Caco-2 (cell line): ENCODE data around the gene MAD1L1. TPM values are rescaled to one million over a fixed set of nuclear protein-coding genes. Genes with fewer than 3 reads are reported as not detected.

Experiments used
- BruUV-seq: library from RNA; stranded (reverse); fragments of 400-500 nt; replicated peaks from 2 replicates; lab custom pipeline; 2021; lab: Mats Ljungman, UMichigan
- CTCF ChIA-PET: fragments of 300-600 bp; sonication (Branson Sonifier 250); formaldehyde crosslinking; loops from one replicate; lab custom pipeline; 2022; ENCODE audit warnings: antibody characterized with exemption; lab: Charles Lee
- POLR2A ChIA-PET: fragments of 300-600 bp; sonication (Branson Sonifier 250); formaldehyde crosslinking; loops from one replicate; lab custom pipeline; 2022; ENCODE audit warnings: antibody characterized with exemption; lab: Charles Lee
- DNase-seq, 2 experiments: peaks; one replicate each; pipeline versions ENCODE4 v3.0.0 to v3.0.0-alpha.2; 2020 to 2022
- H3K27me3 ChIP-seq: replicated peaks from 2 replicates; pipeline ENCODE4 v1.6.0; 2011; ENCODE audit warnings: low read length; ENCODE audit not compliant: control insufficient read depth, insufficient read depth
- H3K36me3 ChIP-seq: 2 replicates; pipeline ENCODE4 v1.5.1; 2011; ENCODE audit warnings: low read length; ENCODE audit not compliant: control insufficient read depth, insufficient read depth
- H3K4me1 ChIP-seq: fragments of 250-450 bp; sonication (Bioruptor Pico); 2 replicates; pipeline ENCODE4 v1.5.1; 2020; ENCODE audit warnings: mild to moderate bottlenecking
- H3K4me3 ChIP-seq: 2 replicates; pipeline ENCODE4 v1.5.1; 2011; ENCODE audit warnings: low read depth, mild to moderate bottlenecking, control low read depth, low read length
- H3K9me3 ChIP-seq: fragments of 250-450 bp; sonication (Bioruptor Pico); 2 replicates; pipeline ENCODE4 v1.5.1; 2020; ENCODE audit warnings: mild to moderate bottlenecking, moderate library complexity
- H3K27ac Mint-ChIP-seq: one replicate; pipeline ENCODE4 v1.8.0; 2022; ENCODE audit warnings: mixed read lengths; ENCODE audit not compliant: unreplicated experiment
- H3K27me3 Mint-ChIP-seq: one replicate; pipeline ENCODE4 v1.8.0; 2022; ENCODE audit warnings: mixed read lengths; ENCODE audit not compliant: insufficient read depth, unreplicated experiment
- H3K36me3 Mint-ChIP-seq: one replicate; pipeline ENCODE4 v1.8.0; 2022; ENCODE audit warnings: mild to moderate bottlenecking, mixed read lengths; ENCODE audit not compliant: insufficient read depth, unreplicated experiment
- H3K4me1 Mint-ChIP-seq: one replicate; pipeline ENCODE4 v1.8.0; 2022; ENCODE audit warnings: low read depth, mixed read lengths; ENCODE audit not compliant: unreplicated experiment
- H3K4me3 Mint-ChIP-seq: one replicate; pipeline ENCODE4 v1.8.0; 2022; ENCODE audit warnings: mild to moderate bottlenecking, moderate library complexity, mixed read lengths; ENCODE audit not compliant: unreplicated experiment
- H3K9me3 Mint-ChIP-seq: one replicate; pipeline ENCODE4 v1.8.0; 2022; ENCODE audit warnings: mixed read lengths; ENCODE audit not compliant: unreplicated experiment
- intact Hi-C: fragments of 100-400 bp; cut with micrococcal nuclease; formaldehyde crosslinking; loops from one replicate; pipeline ENCODE4 v1.10.0; 2022; ENCODE audit not compliant: unreplicated experiment
- total RNA-seq: library from RNA; stranded (reverse); gene quantifications from 2 replicates; pipeline ENCODE4 v1.2.3, GENCODE V29; 2022
- TF ChIP-seq, protein P1 (sequence below), 2 experiments: fragments of 200-600 bp in 1 of 2; IDR thresholded peaks; 1 replicate in 1 of 2; 2 replicates in 1 of 2; pipeline versions ENCODE4 v1.5.1 to v1.8.0; 2011 to 2022; ENCODE audit warnings: antibody characterized with exemption in 1 of 2, control low read depth in 1 of 2, inconsistent platforms in 1 of 2, low read depth in 1 of 2, low read length in 1 of 2, mild to moderate bottlenecking in 1 of 2, moderate library complexity in 1 of 2; ENCODE audit not compliant: insufficient read depth in 1 of 2, severe bottlenecking in 1 of 2, unreplicated experiment in 1 of 2

The MAD1L1 gene
- total RNA-seq, 1 experiment from 2014 or later, result 58.6 TPM

DNA sequence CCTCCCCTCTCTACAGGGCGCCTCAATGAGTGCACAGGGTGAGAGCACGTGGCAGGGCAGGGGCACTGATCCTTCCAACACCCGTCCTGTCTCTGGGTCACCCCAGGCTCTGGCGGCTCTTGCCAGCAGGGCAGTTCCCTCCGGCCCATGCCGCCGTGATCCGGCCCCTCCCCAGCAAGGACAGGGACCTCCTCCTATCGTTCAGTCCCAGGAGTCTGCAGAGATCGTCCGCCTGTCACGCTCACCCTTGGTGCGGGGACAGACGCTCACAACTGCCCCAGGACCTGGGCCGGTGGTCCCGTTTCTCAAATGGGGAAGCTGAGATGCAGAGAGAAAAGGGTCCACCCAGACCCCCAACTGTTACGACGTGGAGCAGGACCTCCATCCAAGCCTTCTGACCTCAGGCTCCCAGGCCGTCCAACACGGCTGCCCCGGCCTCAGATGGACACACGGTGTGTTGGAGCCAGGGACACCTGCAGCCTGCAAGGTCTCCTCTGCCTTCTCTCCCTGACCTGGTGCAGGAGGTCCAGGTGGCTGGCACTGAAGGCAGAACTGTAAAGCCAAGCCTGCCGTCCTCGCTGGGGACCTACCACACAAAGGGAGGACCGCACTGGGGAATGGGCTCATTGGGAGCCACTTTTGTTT, 313.7 kb downstream of the MAD1L1 start:
- ChIA-PET CTCF (no interaction called here), POLR2A (no interaction called here)
- Mint-ChIP-seq H3K27ac (no peak overlapping the region), H3K4me3 (no peak overlapping the region), H3K27me3 (no peaks in the 10 kb centered on the region), H3K4me1 (no peaks in the 10 kb centered on the region), H3K36me3 (peaks cover 5% of the 10 kb centered on the region), H3K9me3 (no peaks in the 10 kb centered on the region)
- no peaks in the 10 kb centered on the region for H3K27me3 ChIP-seq
- TF ChIP-seq, protein P1, sequence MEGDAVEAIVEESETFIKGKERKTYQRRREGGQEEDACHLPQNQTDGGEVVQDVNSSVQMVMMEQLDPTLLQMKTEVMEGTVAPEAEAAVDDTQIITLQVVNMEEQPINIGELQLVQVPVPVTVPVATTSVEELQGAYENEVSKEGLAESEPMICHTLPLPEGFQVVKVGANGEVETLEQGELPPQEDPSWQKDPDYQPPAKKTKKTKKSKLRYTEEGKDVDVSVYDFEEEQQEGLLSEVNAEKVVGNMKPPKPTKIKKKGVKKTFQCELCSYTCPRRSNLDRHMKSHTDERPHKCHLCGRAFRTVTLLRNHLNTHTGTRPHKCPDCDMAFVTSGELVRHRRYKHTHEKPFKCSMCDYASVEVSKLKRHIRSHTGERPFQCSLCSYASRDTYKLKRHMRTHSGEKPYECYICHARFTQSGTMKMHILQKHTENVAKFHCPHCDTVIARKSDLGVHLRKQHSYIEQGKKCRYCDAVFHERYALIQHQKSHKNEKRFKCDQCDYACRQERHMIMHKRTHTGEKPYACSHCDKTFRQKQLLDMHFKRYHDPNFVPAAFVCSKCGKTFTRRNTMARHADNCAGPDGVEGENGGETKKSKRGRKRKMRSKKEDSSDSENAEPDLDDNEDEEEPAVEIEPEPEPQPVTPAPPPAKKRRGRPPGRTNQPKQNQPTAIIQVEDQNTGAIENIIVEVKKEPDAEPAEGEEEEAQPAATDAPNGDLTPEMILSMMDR (IDR thresholded peaks at IDR 0.05; ENCODE audit: insufficient read depth in 1 of 2, low read depth in 1 of 2, low read length in 1 of 2, severe bottlenecking in 1 of 2, unreplicated experiment in 1 of 2), result no peak
- H3K4me1 ChIP-seq, result no peaks in the 10 kb centered on the region
- intact Hi-C loops, result no loop called here
- no TSS peak for BruUV-seq
- no peak overlapping the region for H3K4me3 ChIP-seq
- H3K36me3 ChIP-seq, result no peaks in the 10 kb centered on the region; the same call in none of the 2 replicates
- DNase-seq, result no peak
- no peaks in the 10 kb centered on the region for H3K9me3 ChIP-seq

DNA sequence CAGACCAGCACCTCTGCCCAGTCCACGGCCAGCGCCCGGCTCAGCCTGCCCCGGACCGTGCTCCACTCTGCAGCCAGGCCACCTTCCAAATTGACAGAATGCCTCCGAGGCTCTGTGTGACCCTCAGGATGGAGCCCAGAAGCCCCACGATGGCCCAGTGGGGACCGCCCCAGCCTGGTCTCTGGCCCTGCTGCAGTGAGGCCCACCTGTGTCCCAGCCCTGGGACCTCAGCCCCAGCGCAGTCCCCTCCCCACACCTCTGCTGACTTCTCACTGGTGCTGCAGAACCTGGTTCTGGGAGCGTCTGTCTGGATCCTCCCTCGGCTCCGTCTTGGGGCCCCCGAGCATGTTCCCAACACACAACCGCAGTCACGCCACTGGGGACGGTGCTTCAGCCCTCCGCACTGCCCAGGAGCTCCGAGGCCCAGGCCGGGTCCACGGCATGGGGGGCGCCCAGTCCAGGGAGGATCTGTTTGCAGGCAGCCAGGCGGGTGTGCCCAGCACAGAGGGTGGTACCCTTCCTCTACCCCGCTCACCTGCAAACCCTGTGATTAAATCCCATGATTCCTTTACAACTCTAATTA, 314.6 kb downstream of the MAD1L1 start:
- CTCF ChIA-PET, result no interaction called here
- H3K4me3 Mint-ChIP-seq, result no peak overlapping the region

DNA sequence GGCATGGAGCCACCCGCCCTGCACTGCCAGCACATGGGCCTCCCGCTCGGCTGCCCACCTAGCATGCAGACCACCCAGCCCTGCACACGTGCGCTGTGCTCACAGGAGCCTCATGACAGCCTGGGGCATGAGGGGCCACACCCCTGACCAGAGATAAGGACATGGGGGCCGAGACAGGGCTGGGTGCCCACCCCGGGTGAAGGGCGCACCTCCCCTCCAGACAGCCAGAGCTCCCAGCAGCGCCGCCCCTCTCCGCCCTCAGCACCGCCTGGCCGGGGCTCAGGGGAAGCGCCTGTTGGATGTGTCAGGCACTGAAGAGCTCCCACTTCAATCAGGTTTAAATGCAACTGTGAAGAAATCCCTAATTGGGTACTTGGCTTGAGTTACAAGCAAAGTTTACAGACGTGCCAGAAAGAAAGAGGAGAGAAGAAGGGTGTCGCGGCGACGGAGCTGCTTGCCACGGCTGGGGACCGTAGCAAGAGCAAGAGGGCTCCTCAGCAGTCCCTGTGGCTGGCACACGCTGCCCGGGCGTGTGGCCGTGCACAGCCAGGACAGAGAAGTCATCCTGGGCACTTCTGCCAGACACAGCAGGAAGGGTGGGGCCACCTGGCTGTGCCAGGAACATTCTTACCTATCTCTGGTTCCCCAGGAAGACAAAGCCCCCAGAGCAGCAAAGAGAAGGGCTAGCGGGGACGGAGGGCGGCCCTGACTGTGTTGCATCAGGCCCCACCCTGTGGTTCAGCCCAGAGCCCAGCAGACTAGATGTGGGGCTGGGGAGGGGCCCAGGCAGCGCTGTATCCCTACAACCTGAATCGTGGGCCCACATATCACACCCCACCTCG, 315.3 kb downstream of the MAD1L1 start:
- Histone ChIP-seq H3K36me3 (no peaks in the 10 kb centered on the region; the same call in none of the 2 replicates), H3K4me3 (no peak overlapping the region), H3K4me1 (no peaks in the 10 kb centered on the region), H3K9me3 (no peaks in the 10 kb centered on the region), H3K27me3 (no peaks in the 10 kb centered on the region)
- H3K27me3 Mint-ChIP-seq, result no peaks in the 10 kb centered on the region
- intact Hi-C loops, result no loop called here
- BruUV-seq, result no TSS peak
- TF ChIP-seq, protein P1 (IDR thresholded peaks at IDR 0.05; ENCODE audit: insufficient read depth in 1 of 2, low read depth in 1 of 2, low read length in 1 of 2, severe bottlenecking in 1 of 2, unreplicated experiment in 1 of 2), result no peak
- no peak overlapping the region for H3K27ac Mint-ChIP-seq
- H3K9me3 Mint-ChIP-seq, result no peaks in the 10 kb centered on the region
- ChIA-PET POLR2A (no interaction called here), CTCF (no interaction called here)
- H3K4me3 Mint-ChIP-seq, result no peak overlapping the region
- H3K36me3 Mint-ChIP-seq, result peaks cover 13% of the 10 kb centered on the region
- no peaks in the 10 kb centered on the region for H3K4me1 Mint-ChIP-seq
- DNase-seq, result no peak

More for the DNA sequence above, 314.6 kb downstream of the MAD1L1 start:
- POLR2A ChIA-PET, result no interaction called here
- Histone ChIP-seq H3K36me3 (no peaks in the 10 kb centered on the region; the same call in none of the 2 replicates), H3K4me3 (no peak overlapping the region), H3K27me3 (no peaks in the 10 kb centered on the region), H3K4me1 (no peaks in the 10 kb centered on the region), H3K9me3 (no peaks in the 10 kb centered on the region)
- H3K4me1 Mint-ChIP-seq, result no peaks in the 10 kb centered on the region
- H3K36me3 Mint-ChIP-seq, result peaks cover 12% of the 10 kb centered on the region
- no peaks in the 10 kb centered on the region for H3K9me3 Mint-ChIP-seq
- H3K27ac Mint-ChIP-seq, result no peak overlapping the region
- no peaks in the 10 kb centered on the region for H3K27me3 Mint-ChIP-seq
- intact Hi-C loops, result no loop called here
- no TSS peak for BruUV-seq
- TF ChIP-seq, protein P1 (IDR thresholded peaks at IDR 0.05; ENCODE audit: insufficient read depth in 1 of 2, low read depth in 1 of 2, low read length in 1 of 2, severe bottlenecking in 1 of 2, unreplicated experiment in 1 of 2), result no peak
- DNase-seq, result no peak
